HepG2 (cell line): ENCODE results near the gene TCF3. TPM values are rescaled to one million over a fixed set of nuclear protein-coding genes. Genes with fewer than 3 reads are reported as not detected.

Experiments used
- ATAC-seq: fragments of 200-7000 bp; cut with Tn5 transposase; 3 replicates; pipeline ENCODE4 v1.9.1; 2020; ENCODE audit warnings: mild to moderate bottlenecking, moderate library complexity
- BruUV-seq: library from RNA; stranded (reverse); fragments of 400-500 nt; replicated peaks from 2 replicates; lab custom pipeline; 2021; lab: Mats Ljungman, UMichigan
- CTCF ChIA-PET: fragments of 300-600 bp; formaldehyde crosslinking; extraction: SDS; loops from one replicate; lab custom pipeline; 2021; ENCODE audit warnings: low total read pairs, inconsistent platforms, low intra/inter-chr PET ratio; lab: Yijun Ruan, JAX
- POLR2A ChIA-PET: fragments of 350-600 bp; sonication (Branson Sonifier 250); formaldehyde crosslinking; loops from one replicate; lab custom pipeline; 2020; ENCODE audit warnings: antibody characterized with exemption, inconsistent platforms; lab: Yijun Ruan, JAX
- DNase-seq: peaks from one replicate; pipeline ENCODE4 v3.0.0-alpha.2; 2015; ENCODE audit warnings: low spot score
- FAIRE-seq: peaks from 3 replicates; lab custom pipeline; 2011; peaks lifted over from hg19 to GRCh38; lab: Jason Lieb, UNC
- H2AFZ ChIP-seq: one replicate; pipeline ENCODE4 v1.6.1; 2011; ENCODE audit warnings: low read length, inconsistent platforms
- H3K27ac ChIP-seq: fragments of 300-600 bp; 3 replicates; pipeline ENCODE4 v1.8.0; 2011; ENCODE audit warnings: mixed run types, mild to moderate bottlenecking, mixed read lengths, low read length, inconsistent platforms; ENCODE audit not compliant: insufficient read depth; ENCODE audit errors: extremely low read length
- H3K27me3 ChIP-seq, 2 experiments: fragments of 200-600 bp in 1 of 2; 2 replicates in 1 of 2; 3 replicates in 1 of 2; pipeline versions ENCODE4 v1.6.0 to v1.8.0; 2011; ENCODE audit warnings: low read length in 2 of 2, mild to moderate bottlenecking in 2 of 2, moderate library complexity in 2 of 2, inconsistent platforms in 1 of 2; ENCODE audit not compliant: insufficient read depth in 2 of 2, control insufficient read depth in 1 of 2
- H3K36me3 ChIP-seq, 2 experiments: fragments of 200-600 bp in 1 of 2; replicated peaks in 1 of 2; 2 replicates in 1 of 2; 3 replicates in 1 of 2; pipeline versions ENCODE4 v1.5.1 to v1.8.0; 2011; ENCODE audit warnings: low read length in 2 of 2, inconsistent platforms in 1 of 2; ENCODE audit not compliant: insufficient read depth in 2 of 2, control insufficient read depth in 1 of 2
- H3K4me1 ChIP-seq: 2 replicates; pipeline ENCODE4 v1.5.1; 2012; ENCODE audit warnings: low read length, inconsistent platforms; ENCODE audit not compliant: insufficient read depth
- H3K4me2 ChIP-seq: 2 replicates; pipeline ENCODE4 v1.6.0; 2011; ENCODE audit warnings: low read depth, low read length, inconsistent platforms
- H3K4me3 ChIP-seq, 3 experiments: fragments of 200-600 bp in 1 of 3; sonication (generic), shearing (Covaris generic) in 1 of 3; replicated peaks in 1 of 3; 2 replicates each; pipeline ENCODE4 v1.5.1; 2011 to 2016; ENCODE audit warnings: low read length in 3 of 3, inconsistent platforms in 2 of 3, low read depth in 2 of 3, mild to moderate bottlenecking in 2 of 3, control low read depth in 1 of 3, mixed read lengths in 1 of 3; ENCODE audit not compliant: insufficient read depth in 1 of 3
- H3K79me2 ChIP-seq: one replicate; pipeline ENCODE4 v1.6.1; 2011; ENCODE audit warnings: low read length, inconsistent platforms; ENCODE audit not compliant: insufficient read depth
- H3K9ac ChIP-seq: 2 replicates; pipeline ENCODE4 v1.6.0; 2011; ENCODE audit warnings: mild to moderate bottlenecking, low read depth, low read length, inconsistent platforms; ENCODE audit not compliant: insufficient read depth
- H3K9me3 ChIP-seq: 2 replicates; pipeline ENCODE4 v1.5.1; 2012; ENCODE audit warnings: mild to moderate bottlenecking, low read length
- H4K20me1 ChIP-seq: 2 replicates; pipeline ENCODE4 v1.6.0; 2011; ENCODE audit warnings: inconsistent platforms, mild to moderate bottlenecking, low read length, moderate library complexity; ENCODE audit not compliant: insufficient read depth
- ELF1 ChIP-seq: sonication (generic); formaldehyde crosslinking; IDR thresholded peaks from 2 replicates; pipeline ENCODE4 v1.4.0; 2020; ENCODE audit warnings: missing genetic modification reagents
- HDAC6 ChIP-seq: fragments of 200-600 bp; sonication (generic); IDR thresholded peaks from 2 replicates; pipeline ENCODE4 v1.7.0; 2017; ENCODE audit warnings: mild to moderate bottlenecking, antibody characterized with exemption, low read length, low read depth
- PBX2 ChIP-seq: IDR thresholded peaks from 2 replicates; pipeline ENCODE4 v1.6.1; 2016; ENCODE audit warnings: control low read depth
- PTBP1 ChIP-seq: fragments of 200-400 bp; formaldehyde crosslinking; IDR thresholded peaks from 2 replicates; pipeline ENCODE4 v1.6.1; 2018; ENCODE audit warnings: low read length, low read depth; ENCODE audit not compliant: poor library complexity, severe bottlenecking
- RBM22 ChIP-seq: fragments of 200-400 bp; formaldehyde crosslinking; optimal IDR thresholded peaks from 2 replicates; pipeline ENCODE3; 2017; ENCODE audit warnings: mild to moderate bottlenecking, low read length, moderate library complexity
- RORA ChIP-seq: sonication (generic); formaldehyde crosslinking; IDR thresholded peaks from 2 replicates; pipeline ENCODE4 v1.5.0; 2020; ENCODE audit warnings: mild to moderate bottlenecking, missing genetic modification reagents, moderate library complexity
- TBX3 ChIP-seq: fragments of 450-650 bp; IDR thresholded peaks from 2 replicates; pipeline ENCODE4 v1.6.1; 2017; ENCODE audit warnings: antibody characterized with exemption, mild to moderate bottlenecking, inconsistent platforms, borderline replicate concordance
- WIZ ChIP-seq: sonication (generic); formaldehyde crosslinking; IDR thresholded peaks from 2 replicates; pipeline ENCODE4 v1.5.1; 2020; ENCODE audit warnings: mild to moderate bottlenecking, missing genetic modification reagents
- ZBTB39 ChIP-seq: sonication (generic); formaldehyde crosslinking; IDR thresholded peaks from 2 replicates; pipeline ENCODE4 v1.5.0; 2020; ENCODE audit warnings: missing genetic modification reagents
- ZNF230 ChIP-seq: sonication (generic); formaldehyde crosslinking; IDR thresholded peaks from 2 replicates; pipeline ENCODE4 v1.4.0; 2020; ENCODE audit warnings: mild to moderate bottlenecking, missing genetic modification reagents
- ZNF577 ChIP-seq: sonication (generic); formaldehyde crosslinking; IDR thresholded peaks from 2 replicates; pipeline ENCODE4 v1.4.0; 2020; ENCODE audit warnings: mild to moderate bottlenecking, low read depth, missing genetic modification reagents, borderline replicate concordance
- ZNF646 ChIP-seq: sonication (generic); formaldehyde crosslinking; IDR thresholded peaks from 2 replicates; pipeline ENCODE4 v1.9.0; 2021; ENCODE audit warnings: mild to moderate bottlenecking, missing genetic modification reagents
- ZNF713 ChIP-seq: sonication (generic); formaldehyde crosslinking; IDR thresholded peaks from 2 replicates; pipeline ENCODE4 v1.4.0; 2020; ENCODE audit warnings: mild to moderate bottlenecking, missing genetic modification reagents
- ZNF746 ChIP-seq: sonication (generic); formaldehyde crosslinking; IDR thresholded peaks from 2 replicates; pipeline ENCODE4 v1.8.0; 2022; ENCODE audit warnings: mild to moderate bottlenecking, missing genetic modification reagents
- ZNF878 ChIP-seq: sonication (generic); formaldehyde crosslinking; IDR thresholded peaks from 2 replicates; pipeline ENCODE4 v1.8.1; 2023; ENCODE audit warnings: mild to moderate bottlenecking, missing genetic modification reagents, moderate library complexity
- whole genome bisulfite sequencing: methylation state at CpG from one replicate; pipeline ENCODE4 v1.1.6; 2017; ENCODE audit warnings: low lambda C conversion rate; 5-methylcytosine and 5-hydroxymethylcytosine counted together
- in situ Hi-C: cut with HindIII; loops from 2 replicates; pipeline ENCODE4 v1.10.0; 2017; ENCODE audit warnings: low pct_unique_long_range_greater_than_20kb; ENCODE audit not compliant: extremely low pct_ligation_motif_present
- intact Hi-C: fragments of 100-400 bp; cut with micrococcal nuclease; formaldehyde crosslinking; loops from one replicate; pipeline ENCODE4 v1.10.0; 2022; ENCODE audit not compliant: unreplicated experiment
- polyA plus RNA-seq, 8 experiments: library from polyadenylated mRNA; depleted of rRNA in 3 of 8; stranded (reverse) in 7 of 8; unstranded in 1 of 8; fragments of >200 nt; fragmentation: Illumina TruSeq in 4 of 8; extraction: Trizol in 4 of 8; gene quantifications; 2 replicates each; pipeline versions ENCODE4 v1.2.1 to v1.2.3, GENCODE V29; 2011 to 2016; ENCODE audit warnings: low read depth in 4 of 8, missing spikeins in 1 of 8, mixed read lengths in 1 of 8; ENCODE audit not compliant: insufficient read depth in 1 of 8
- total RNA-seq, 5 experiments: library from RNA; depleted of rRNA; stranded (reverse); fragments of >200 nt; fragmentation: Illumina TruSeq; extraction: Trizol; gene quantifications; 2 replicates each; pipeline ENCODE4 v1.2.3, GENCODE V29; 2016; ENCODE audit warnings: low read depth in 1 of 5

TCF3 gene
- total and polyA plus RNA-seq, 2 of the 13 experiments (the other 11 are each of a cell fraction or from before 2014, with no cell fraction given): 51.4 to 53.2 TPM

GRCh38 chr19:1609680-1610474 lies 42.5 kb downstream of the TCF3 start:
- H3K27ac ChIP-seq: no peak overlapping the region
- H3K4me1 ChIP-seq: peaks cover 13% of the 10 kb centered on the region
- ATAC-seq (no peak), FAIRE-seq (no peak), DNase-seq (no peak)
- no peak overlapping the region for H3K4me2 ChIP-seq
- ChIA-PET POLR2A (no interaction called here), CTCF (no interaction called here)
- H3K36me3 ChIP-seq: peaks cover 17 to 28% of the 10 kb centered on the region in 2 experiments; a peak in 4 of 5 replicates
- in situ Hi-C loops (no loop called here), intact Hi-C loops (loop anchor here (5.0 kb wide), 1 partner anchor 42 kb away; the partner anchor contains the start of gene TCF3)
- no peaks in the 10 kb centered on the region for H4K20me1 ChIP-seq
- no peak overlapping the region for H2AFZ ChIP-seq
- peaks cover 4% of the 10 kb centered on the region for H3K79me2 ChIP-seq
- BruUV-seq: no TSS peak
- H3K4me3 ChIP-seq: no peak overlapping the region
- 92% methylated on average over 4 of the region's 16 CpGs for WGBS
- no peaks in the 10 kb centered on the region; a peak in 1 of 5 replicates for H3K27me3 ChIP-seq
- H3K9ac ChIP-seq: no peak overlapping the region
- no peaks in the 10 kb centered on the region for H3K9me3 ChIP-seq
- TF ChIP-seq ZNF746 (CRISPR knock-in tag): no peak
- no peak for TF ChIP-seq WIZ
- no peak for TF ChIP-seq ZNF713 (CRISPR knock-in tag)
- TF ChIP-seq TBX3: no peak
- TF ChIP-seq PBX2 (CRISPR knock-in tag): no peak
- TF ChIP-seq ZNF230 (CRISPR knock-in tag): no peak
- TF ChIP-seq ZNF878 (CRISPR knock-in tag): no peak
- TF ChIP-seq ZNF577 (CRISPR knock-in tag): no peak
- no peak for TF ChIP-seq ZNF646
- no peak for TF ChIP-seq PTBP1
- TF ChIP-seq RORA: no peak
- no peak for TF ChIP-seq HDAC6
- no peak for TF ChIP-seq ZBTB39
- no peak for TF ChIP-seq ELF1 (CRISPR knock-in tag)
- TF ChIP-seq RBM22: peak; percentile 40
